ENCODE results near the gene WEE2.

- TF ChIP-seq POLR2AphosphoS5 (IDR thresholded peaks at IDR 0.05; ENCODE audit: low read depth, low read length) = no peak
- no peak for TF ChIP-seq FOXP2 (optimal IDR thresholded peaks at IDR 0.05; ENCODE audit: borderline replicate concordance, extremely low read depth, extremely low read length, insufficient read depth)
- TF ChIP-seq SIN3A (IDR thresholded peaks at IDR 0.05; ENCODE audit: borderline replicate concordance, insufficient read depth, low read length) = no peak
Observed at GRCh38 chr7:141742229-141742628, 34.1 kb downstream of the WEE2 start.

Measured in PFSK-1 (cell line).